ENCODE data around the gene GCN1. TPM values are rescaled to one million over a fixed set of nuclear protein-coding genes. Genes with fewer than 3 reads are reported as not detected.
"Not testable (repeated sequence)": the region's sequence is repeated elsewhere in the genome, so short reads cannot be mapped to it uniquely, and the experiment has no call there.

GCN1 gene
- total and polyA plus RNA-seq, 2 of the 8 experiments (the other 6 are each of a cell fraction or from before 2014, with no cell fraction given): 61.4 to 133 TPM

GRCh38 chr12:120236809-120237208 lies 42.3 kb upstream of the GCN1 start:
- H3K56ac ChIP-seq (replicated peaks; ENCODE audit: insufficient read length, low read depth, low read length); H3K9ac ChIP-seq (replicated peaks in 1 of 4; ENCODE audit: extremely low read depth in 1 of 4, low read depth in 3 of 4, low read length in 3 of 4); H2AFZ ChIP-seq (ENCODE audit: low read length); H2BK120ac ChIP-seq (replicated peaks; ENCODE audit: low read depth, low read length); H4K8ac ChIP-seq (ENCODE audit: extremely low read depth, insufficient read depth, low read length); H3K27ac ChIP-seq (ENCODE audit: low read depth, low read length); H2BK5ac ChIP-seq (ENCODE audit: low read depth, low read length); H3K4ac ChIP-seq (replicated peaks; ENCODE audit: insufficient read length, low read depth, low read length); H3K9me3 ChIP-seq (ENCODE audit: insufficient read depth in 2 of 2, low read depth in 1 of 2, low read length in 1 of 2); H3K4me3 ChIP-seq (ENCODE audit: extremely low read depth in 1 of 4, insufficient read depth in 2 of 4, low read depth in 3 of 4, low read length in 4 of 4); H3K23ac ChIP-seq (ENCODE audit: insufficient read length); H4K91ac ChIP-seq (replicated peaks; ENCODE audit: insufficient read length, low read length); H2BK15ac ChIP-seq (ENCODE audit: low read length); H3K23me2 ChIP-seq (ENCODE audit: low read depth, low read length); H4K5ac ChIP-seq (ENCODE audit: insufficient read length, low read depth, low read length); H2BK12ac ChIP-seq (ENCODE audit: low read depth, low read length); H3K14ac ChIP-seq (ENCODE audit: insufficient read length); DNase-seq (ENCODE audit: low read depth in 1 of 2, low spot score in 2 of 2); H2BK20ac ChIP-seq (ENCODE audit: low read length); FAIRE-seq; H3K18ac ChIP-seq (ENCODE audit: extremely low read depth, low read length); H3K36me3 ChIP-seq (ENCODE audit: control insufficient read depth in 2 of 4, insufficient read depth in 4 of 4, low read length in 3 of 4); H2AK5ac ChIP-seq (ENCODE audit: low read depth, low read length); H3K27me3 ChIP-seq (replicated peaks in 1 of 4; ENCODE audit: control insufficient read depth in 3 of 4, extremely low read depth in 1 of 4, insufficient read depth in 3 of 4, low read length in 3 of 4); H3K4me2 ChIP-seq (ENCODE audit: insufficient read depth in 1 of 2, low read depth in 2 of 2, low read length in 2 of 2): not testable (repeated sequence)
- Histone ChIP-seq H3K79me1 (ENCODE audit: low read depth, low read length) (peaks cover 17% of the 10 kb centered on the region), H3K79me2 (ENCODE audit: control insufficient read depth in 1 of 2, insufficient read depth in 2 of 2, low read length in 2 of 2) (peaks cover 6 to 85% of the 10 kb centered on the region in 2 experiments; a peak in 3 of 4 replicates), H4K20me1 (replicated peaks in 1 of 2; ENCODE audit: control insufficient read depth in 1 of 2, insufficient read depth in 2 of 2, low read length in 2 of 2) (peaks cover 6 to 26% of the 10 kb centered on the region in 2 experiments), H3K4me1 (replicated peaks in 1 of 4; ENCODE audit: control insufficient read depth in 3 of 4, insufficient read depth in 4 of 4, low read length in 3 of 4) (peaks cover 21 to 47% (median 24%) of the 10 kb centered on the region in 4 experiments)
- WGBS, 2 experiments (ENCODE audit: extremely low coverage in 1 of 2, insufficient coverage in 1 of 2, insufficient read length in 1 of 2, insufficient replicate concordance in 2 of 2, low coverage in 1 of 2, low lambda C conversion rate in 2 of 2, missing lambda C conversion rate in 1 of 2): 93% methylated on average over 3 of the region's 3 CpGs; no CpG with 5 or more reads in 1 of the 2 experiments
- ChIA-PET POLR2A (ENCODE audit: partially characterized antibody) (interaction anchor here (67.0 to 88.3 kb wide), 2 partner anchors 8 to 31 kb away, joined by 4270 read pairs; partner anchors contain the start of genes GCN1, PXN, RNU4-1 and RNU4-2), CTCF (ENCODE audit: partially characterized antibody) (interaction anchor here (0.6 to 34.8 kb wide), 6 partner anchors 12 to 230 kb away, joined by 3 to 930 read pairs (median 4); partner anchors contain the start of gene PXN)

All from H1 (cell line).